GM19452 (cell line): Measurements from ENCODE around the gene USP6.
"Not testable (repeated sequence)": the region's sequence is repeated elsewhere in the genome, so short reads cannot be mapped to it uniquely, and the experiment has no call there.

Experiments used
- ATAC-seq: cut with Tn5 transposase; IDR thresholded peaks from one replicate; pipeline ENCODE4 v1.9.1; 2021; ENCODE audit not compliant: unreplicated experiment

The USP6 gene

GRCh38 chr17:5115673-5116651 is at the start of gene USP6:
Gene USP6 (plus strand): TSS chr17:5116032. CDS start chr17:5130368, 14,336 bp downstream.
- ATAC-seq: no peak

- ATAC-seq: no peak
Observed at GRCh38 chr17:5068236-5068635, 47.6 kb upstream of the USP6 start.

- ATAC-seq: no peak
Observed at GRCh38 chr17:5069724-5070123, 46.1 kb upstream of the USP6 start.

- not testable (repeated sequence) for ATAC-seq
Observed at GRCh38 chr17:5075472-5075871, 40.4 kb upstream of the USP6 start.

GRCh38 chr17:5077275-5077674 is 38.6 kb upstream of the USP6 start:
- not testable (repeated sequence) for ATAC-seq

- ATAC-seq: peak; percentile 12
Observed at GRCh38 chr17:5077781-5078105, 38.1 kb upstream of the USP6 start.

- peak; percentile 77 for ATAC-seq
Observed at GRCh38 chr17:5078106-5079028, 37.5 kb upstream of the USP6 start, which contains the start of gene ZFP3. Gene ZFP3 (plus strand): TSS chr17:5078467. CDS start chr17:5091505, 13,038 bp downstream.

- ATAC-seq: no peak
Observed at GRCh38 chr17:5080591-5080990, 35.2 kb upstream of the USP6 start.

GRCh38 chr17:5092218-5093010 is 23.4 kb upstream of the USP6 start:
- ATAC-seq: no peak

GRCh38 chr17:5096731-5097100 is 19.1 kb upstream of the USP6 start:
- no peak for ATAC-seq

- ATAC-seq: no peak
Observed at GRCh38 chr17:5097101-5097834, 18.6 kb upstream of the USP6 start.

- no peak for ATAC-seq
Observed at GRCh38 chr17:5099271-5099670, 16.6 kb upstream of the USP6 start.

- ATAC-seq: no peak
Observed at GRCh38 chr17:5100832-5101231, 15.0 kb upstream of the USP6 start.

- ATAC-seq: no peak
Observed at GRCh38 chr17:5110816-5111215, 5.0 kb upstream of the USP6 start.

GRCh38 chr17:5111402-5112204 is 4.2 kb upstream of the USP6 start, which contains the start of gene ZNF232:
Gene ZNF232 (minus strand): TSS chr17:5111878. CDS start chr17:5111822, 56 bp downstream.
- peak; percentile 81 for ATAC-seq

- no peak for ATAC-seq
Observed at GRCh38 chr17:5118219-5118618, 2.4 kb downstream of the USP6 start.

GRCh38 chr17:5120036-5120435 is 4.2 kb downstream of the USP6 start:
- no peak for ATAC-seq

- not testable (repeated sequence) for ATAC-seq
Observed at GRCh38 chr17:5120436-5121185, 4.8 kb downstream of the USP6 start.
